HEK293 (cell line): Measurements from ENCODE around the gene CABP4.

ENCODE experiments used
- CTCF ChIA-PET: fragments of 350-600 bp; formaldehyde crosslinking; extraction: SDS; loops from one replicate; lab custom pipeline; 2021; ENCODE audit warnings: antibody characterized with exemption; lab: Yijun Ruan, JAX
- POLR2A ChIA-PET: fragments of 300-600 bp; formaldehyde crosslinking; extraction: SDS; loops from one replicate; lab custom pipeline; 2020; ENCODE audit warnings: antibody characterized with exemption, inconsistent platforms; lab: Yijun Ruan, JAX
- H3K27ac ChIP-seq: fragments of 200-500 bp; sonication (Bioruptor generic); 2 replicates; pipeline ENCODE4 v1.5.1; 2014; ENCODE audit warnings: low read depth, low read length, control low read depth, inconsistent platforms; ENCODE audit errors: extremely low read depth
- H3K36me3 ChIP-seq, 2 experiments: fragments of 200-500 bp in 1 of 2; sonication (Bioruptor generic) in 1 of 2; 1 replicate in 1 of 2; 2 replicates in 1 of 2; pipeline ENCODE4 v1.5.1; 2014 to 2017; ENCODE audit warnings: inconsistent platforms in 2 of 2, low read length in 2 of 2; ENCODE audit not compliant: control insufficient read depth in 2 of 2, insufficient read depth in 1 of 2
- H3K4me1 ChIP-seq: fragments of 200-500 bp; sonication (Bioruptor generic); 2 replicates; pipeline ENCODE4 v1.5.1; 2014; ENCODE audit warnings: mild to moderate bottlenecking, low read length, inconsistent platforms; ENCODE audit not compliant: control insufficient read depth, insufficient read depth
- H3K4me3 ChIP-seq: 2 replicates; pipeline ENCODE4 v1.5.1; 2011; ENCODE audit warnings: low read depth, mild to moderate bottlenecking, control low read depth, low read length, moderate library complexity
- H3K9me3 ChIP-seq: fragments of 200-500 bp; sonication (Bioruptor generic); 2 replicates; pipeline ENCODE4 v1.5.1; 2014; ENCODE audit warnings: low read depth, low read length, inconsistent platforms; ENCODE audit not compliant: control insufficient read depth, insufficient read depth
- HOXD13 ChIP-seq: sonication (generic); formaldehyde crosslinking; IDR thresholded peaks from 2 replicates; pipeline ENCODE4 v1.8.0; 2022; ENCODE audit warnings: missing genetic modification reagents, borderline replicate concordance
- OVOL3 ChIP-seq: fragments of 450-650 bp; formaldehyde crosslinking; IDR thresholded peaks from 2 replicates; pipeline ENCODE4 v1.5.1; 2016; ENCODE audit warnings: missing biosample characterization, missing genetic modification characterization
- PRDM2 ChIP-seq: fragments of 450-650 bp; formaldehyde crosslinking; IDR thresholded peaks from 2 replicates; pipeline ENCODE4 v1.5.1; 2016; ENCODE audit warnings: missing biosample characterization, missing genetic modification characterization, borderline replicate concordance
- SALL2 ChIP-seq: fragments of 450-650 bp; formaldehyde crosslinking; IDR thresholded peaks from 2 replicates; pipeline ENCODE4 v1.5.0; 2017; ENCODE audit warnings: missing biosample characterization, mild to moderate bottlenecking, missing genetic modification characterization, borderline replicate concordance
- TRIM28 ChIP-seq: IDR thresholded peaks from 2 replicates; pipeline ENCODE4 v1.6.1; 2011; ENCODE audit warnings: low read length, control low read depth, borderline replicate concordance
- ZBTB44 ChIP-seq: fragments of 450-650 bp; IDR thresholded peaks from 2 replicates; pipeline ENCODE4 v1.5.1; 2018; ENCODE audit warnings: missing biosample characterization, mild to moderate bottlenecking, missing genetic modification characterization
- ZNF114 ChIP-seq: fragments of 450-650 bp; formaldehyde crosslinking; IDR thresholded peaks from 2 replicates; pipeline ENCODE4 v1.5.0; 2017; ENCODE audit warnings: missing biosample characterization, missing genetic modification characterization
- ZNF48 ChIP-seq: fragments of 450-650 bp; formaldehyde crosslinking; IDR thresholded peaks from 2 replicates; pipeline ENCODE4 v1.5.1; 2016; ENCODE audit warnings: missing biosample characterization, missing genetic modification characterization
- ZNF501 ChIP-seq: fragments of 450-650 bp; formaldehyde crosslinking; IDR thresholded peaks from 2 replicates; pipeline ENCODE4 v1.5.1; 2016; ENCODE audit warnings: missing biosample characterization, missing genetic modification characterization
- ZNF549 ChIP-seq: fragments of 450-650 bp; IDR thresholded peaks from 2 replicates; pipeline ENCODE4 v1.5.1; 2018; ENCODE audit warnings: missing biosample characterization, missing genetic modification characterization, mild to moderate bottlenecking, inconsistent platforms, moderate library complexity
- ZNF555 ChIP-seq: fragments of 450-650 bp; formaldehyde crosslinking; conservative IDR thresholded peaks from 2 replicates; pipeline ENCODE4 v1.5.1; 2017; ENCODE audit warnings: missing biosample characterization, mild to moderate bottlenecking, missing genetic modification characterization, inconsistent platforms
- ZNF580 ChIP-seq: fragments of 450-650 bp; formaldehyde crosslinking; IDR thresholded peaks from 2 replicates; pipeline ENCODE4 v1.5.1; 2016; ENCODE audit warnings: missing biosample characterization, missing genetic modification characterization
- ZNF610 ChIP-seq: fragments of 450-650 bp; formaldehyde crosslinking; IDR thresholded peaks from 2 replicates; pipeline ENCODE4 v1.5.1; 2016; ENCODE audit warnings: missing biosample characterization, missing genetic modification characterization, borderline replicate concordance
- ZNF658 ChIP-seq: fragments of 450-650 bp; formaldehyde crosslinking; IDR thresholded peaks from 2 replicates; pipeline ENCODE4; 2016; ENCODE audit warnings: missing biosample characterization, missing genetic modification characterization
- ZNF785 ChIP-seq: fragments of 450-650 bp; formaldehyde crosslinking; IDR thresholded peaks from 2 replicates; pipeline ENCODE4 v1.5.1; 2016; ENCODE audit warnings: missing biosample characterization, missing genetic modification characterization
- TF ChIP-seq, protein P1 (sequence below): fragments of 450-650 bp; formaldehyde crosslinking; IDR thresholded peaks from 2 replicates; pipeline ENCODE4 v1.5.1; 2016; ENCODE audit warnings: missing biosample characterization, missing genetic modification characterization

CABP4 gene

DNA sequence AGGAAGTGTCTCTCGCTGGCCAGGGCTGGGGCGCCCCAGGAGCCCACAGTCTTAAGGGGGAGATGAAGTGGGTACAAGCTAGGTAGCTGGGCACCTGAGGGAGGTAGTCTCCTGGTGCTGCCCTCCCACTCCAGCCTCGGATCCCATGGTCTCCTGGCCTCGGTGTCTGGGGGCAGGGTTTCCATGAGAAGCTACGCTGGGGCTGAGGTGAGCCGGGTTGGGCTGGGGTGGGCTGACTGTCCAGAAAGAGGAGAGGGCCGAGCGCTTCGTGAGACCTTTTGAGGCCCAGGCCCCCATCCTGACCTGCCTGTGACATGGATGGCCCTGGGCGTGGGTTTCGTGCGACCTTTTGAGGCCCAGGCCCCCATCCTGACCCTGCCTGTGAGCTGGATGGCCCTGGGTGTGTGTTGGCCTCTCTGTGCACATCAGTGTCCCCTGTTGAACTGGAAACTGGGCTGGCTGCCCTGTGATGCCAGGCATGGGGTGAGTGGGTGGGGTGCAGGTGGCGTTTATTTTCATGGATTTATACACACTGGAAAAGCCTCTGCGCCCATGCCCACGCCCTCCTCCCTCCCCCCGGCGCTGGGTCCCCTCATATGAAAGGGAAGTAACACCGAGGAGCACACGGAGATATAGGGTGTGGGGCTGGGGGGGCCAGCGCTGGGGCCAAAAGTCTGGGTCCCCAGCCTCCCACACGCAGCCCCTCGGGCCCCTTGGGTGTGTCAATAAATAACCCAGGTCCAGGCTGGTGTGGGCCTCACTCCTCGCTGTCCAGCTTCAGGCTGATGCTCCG lies 36.3 kb downstream of the CABP4 start:
- POLR2A ChIA-PET = interaction anchor here (0.7 to 2.5 kb wide), 3 partner anchors 9 to 148 kb away, joined by 3 to 11 read pairs (median 5); partner anchors contain the start of genes AIP and POLD4
- Histone ChIP-seq H3K9me3 (no peaks in the 10 kb centered on the region), H3K4me3 (no peak overlapping the region), H3K27ac (no peak overlapping the region), H3K36me3 (peaks cover 0 to 80% of the 10 kb centered on the region in 2 experiments; a peak in 2 of 3 replicates), H3K4me1 (no peaks in the 10 kb centered on the region)
- no peak for TF ChIP-seq HOXD13
- no peak for TF ChIP-seq TRIM28
- TF ChIP-seq ZNF555 (tag by site-specific recombination) = no peak
- no peak for TF ChIP-seq ZNF48 (tag by site-specific recombination)
- TF ChIP-seq ZNF610 = no peak
- TF ChIP-seq ZNF580 (tag by site-specific recombination) = no peak
- no peak for TF ChIP-seq ZNF785
- TF ChIP-seq OVOL3 (tag by site-specific recombination) = no peak
- TF ChIP-seq PRDM2 (tag by site-specific recombination) = no peak
- TF ChIP-seq ZNF501 = no peak
- no peak for TF ChIP-seq SALL2 (tag by site-specific recombination)
- TF ChIP-seq ZNF658 = no peak
- TF ChIP-seq ZNF114 (tag by site-specific recombination) = no peak
- TF ChIP-seq, protein P1, sequence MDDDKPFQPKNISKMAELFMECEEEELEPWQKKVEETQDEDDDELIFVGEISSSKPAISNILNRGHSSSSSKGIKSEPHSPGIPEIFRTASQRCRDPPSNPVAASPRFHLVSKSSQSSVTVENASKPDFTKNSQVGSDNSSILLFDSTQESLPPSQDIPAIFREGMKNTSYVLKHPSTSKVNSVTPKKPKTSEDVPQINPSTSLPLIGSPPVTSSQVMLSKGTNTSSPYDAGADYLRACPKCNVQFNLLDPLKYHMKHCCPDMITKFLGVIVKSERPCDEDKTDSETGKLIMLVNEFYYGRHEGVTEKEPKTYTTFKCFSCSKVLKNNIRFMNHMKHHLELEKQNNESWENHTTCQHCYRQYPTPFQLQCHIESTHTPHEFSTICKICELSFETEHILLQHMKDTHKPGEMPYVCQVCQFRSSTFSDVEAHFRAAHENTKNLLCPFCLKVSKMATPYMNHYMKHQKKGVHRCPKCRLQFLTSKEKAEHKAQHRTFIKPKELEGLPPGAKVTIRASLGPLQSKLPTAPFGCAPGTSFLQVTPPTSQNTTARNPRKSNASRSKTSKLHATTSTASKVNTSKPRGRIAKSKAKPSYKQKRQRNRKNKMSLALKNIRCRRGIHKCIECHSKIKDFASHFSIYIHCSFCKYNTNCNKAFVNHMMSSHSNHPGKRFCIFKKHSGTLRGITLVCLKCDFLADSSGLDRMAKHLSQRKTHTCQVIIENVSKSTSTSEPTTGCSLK (tag by site-specific recombination) = no peak
- TF ChIP-seq ZBTB44 (tag by site-specific recombination) = no peak
- TF ChIP-seq ZNF549 (tag by site-specific recombination) = no peak
- CTCF ChIA-PET = interaction anchor here (1.2 kb wide), 2 partner anchors 140 to 141 kb away, joined by 3 to 5 read pairs; no protein-coding TSS in a partner anchor
